ENCODE measurements around the gene AGPAT2. TPM values are rescaled to one million over a fixed set of nuclear protein-coding genes. Genes with fewer than 3 reads are reported as not detected.

AGPAT2 gene
- total RNA-seq, 1 donor from 2014 or later: 72.9 TPM

- no peak for DNase-seq (ENCODE audit: low read depth)
Measured at GRCh38 chr9:136648751-136649150, 38.5 kb downstream of the AGPAT2 start.

GRCh38 chr9:136646827-136647711, 40.2 kb downstream of the AGPAT2 start:
- Histone ChIP-seq H3K36me3 (ENCODE audit: control insufficient read depth, insufficient read depth, low read length) (no peaks in the 10 kb centered on the region), H3K4me3 (ENCODE audit: low read depth, low read length) (no peak overlapping the region), H3K27me3 (ENCODE audit: control insufficient read depth, insufficient read depth, low read length) (peaks cover 13% of the 10 kb centered on the region)
- no peak for TF ChIP-seq CTCF (IDR thresholded peaks at IDR 0.05; ENCODE audit: insufficient read depth, low read length, poor library complexity, severe bottlenecking)
- DNase-seq (ENCODE audit: low read depth): no peak

More at GRCh38 chr9:136648751-136649150, 38.5 kb downstream of the AGPAT2 start:
- TF ChIP-seq CTCF (IDR thresholded peaks at IDR 0.05; ENCODE audit: insufficient read depth, low read length, poor library complexity, severe bottlenecking): no peak
- H3K27me3 ChIP-seq (ENCODE audit: control insufficient read depth, insufficient read depth, low read length): peaks cover 13% of the 10 kb centered on the region
- no peak overlapping the region for H3K4me3 ChIP-seq (ENCODE audit: low read depth, low read length)
- no peaks in the 10 kb centered on the region for H3K36me3 ChIP-seq (ENCODE audit: control insufficient read depth, insufficient read depth, low read length)

- no peak overlapping the region for H3K4me3 ChIP-seq (ENCODE audit: low read depth, low read length)
- no peak for TF ChIP-seq CTCF (IDR thresholded peaks at IDR 0.05; ENCODE audit: insufficient read depth, low read length, poor library complexity, severe bottlenecking)
- peaks cover 16% of the 10 kb centered on the region for H3K27me3 ChIP-seq (ENCODE audit: control insufficient read depth, insufficient read depth, low read length)
- no peak for DNase-seq (ENCODE audit: low read depth)
- no peaks in the 10 kb centered on the region for H3K36me3 ChIP-seq (ENCODE audit: control insufficient read depth, insufficient read depth, low read length)
Measured at GRCh38 chr9:136645903-136646754, 41.1 kb downstream of the AGPAT2 start.

- Histone ChIP-seq H3K36me3 (ENCODE audit: control insufficient read depth, insufficient read depth, low read length) (no peaks in the 10 kb centered on the region), H3K27me3 (ENCODE audit: control insufficient read depth, insufficient read depth, low read length) (peaks cover 23% of the 10 kb centered on the region), H3K4me3 (ENCODE audit: low read depth, low read length) (no peak overlapping the region)
- DNase-seq (ENCODE audit: low read depth): no peak
- TF ChIP-seq CTCF (IDR thresholded peaks at IDR 0.05; ENCODE audit: insufficient read depth, low read length, poor library complexity, severe bottlenecking): no peak
Measured at GRCh38 chr9:136645352-136645902, 41.8 kb downstream of the AGPAT2 start.

- DNase-seq (ENCODE audit: low read depth): no peak
- peaks cover 27% of the 10 kb centered on the region for H3K27me3 ChIP-seq (ENCODE audit: control insufficient read depth, insufficient read depth, low read length)
- H3K4me3 ChIP-seq (ENCODE audit: low read depth, low read length): no peak overlapping the region
- no peaks in the 10 kb centered on the region for H3K36me3 ChIP-seq (ENCODE audit: control insufficient read depth, insufficient read depth, low read length)
- peak; percentile 87 for TF ChIP-seq CTCF (IDR thresholded peaks at IDR 0.05; ENCODE audit: insufficient read depth, low read length, poor library complexity, severe bottlenecking)
Measured at GRCh38 chr9:136644593-136645351, 42.5 kb downstream of the AGPAT2 start.
